D721Med (cell line): ENCODE data around the gene DOLPP1.
A peak's percentile ranks its signal among the peaks of the same experiment; 100 is the strongest.
"Not testable (repeated sequence)": the region's sequence is repeated elsewhere in the genome, so short reads cannot be mapped to it uniquely, and the experiment has no call there.

ENCODE experiments used
- DNase-seq: peaks from one replicate; pipeline ENCODE4 v3.0.0; 2011; ENCODE audit warnings: low spot score; ENCODE audit not compliant: insufficient read length
- FAIRE-seq: peaks from 2 replicates; lab custom pipeline; 2011; peaks lifted over from hg19 to GRCh38; lab: Jason Lieb, UNC
- CTCF ChIP-seq: IDR thresholded peaks from 2 replicates; pipeline ENCODE4 v1.5.1; 2012; ENCODE audit warnings: mild to moderate bottlenecking, control low read depth; ENCODE audit not compliant: insufficient read depth; ENCODE audit errors: missing control alignments

DOLPP1 gene

GRCh38 chr9:129128689-129129088 lies 47.8 kb downstream of the DOLPP1 start:
- TF ChIP-seq CTCF = no peak
- no peak for FAIRE-seq
- no peak for DNase-seq

DNA sequence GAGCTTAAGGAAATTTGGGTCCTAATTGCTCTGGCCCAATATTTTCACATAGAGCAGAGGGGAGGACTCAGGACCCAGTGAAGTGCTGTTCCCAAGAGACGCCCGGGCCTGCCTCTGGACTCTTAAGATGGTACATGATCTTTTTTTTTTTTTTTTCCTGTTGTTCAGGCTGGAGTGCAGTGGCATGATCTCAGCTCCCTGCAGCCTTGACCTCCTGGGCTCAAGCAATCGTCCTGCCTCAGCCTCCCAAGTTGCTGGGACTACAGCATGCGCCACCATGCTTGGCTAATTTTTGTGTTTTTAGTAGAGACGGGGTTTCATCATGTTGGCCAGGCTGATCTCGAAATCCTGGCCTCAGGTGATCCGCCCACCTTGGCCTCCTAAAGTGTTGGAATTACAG lies 49.4 kb downstream of the DOLPP1 start:
- FAIRE-seq, DNase-seq: not testable (repeated sequence)

DNA sequence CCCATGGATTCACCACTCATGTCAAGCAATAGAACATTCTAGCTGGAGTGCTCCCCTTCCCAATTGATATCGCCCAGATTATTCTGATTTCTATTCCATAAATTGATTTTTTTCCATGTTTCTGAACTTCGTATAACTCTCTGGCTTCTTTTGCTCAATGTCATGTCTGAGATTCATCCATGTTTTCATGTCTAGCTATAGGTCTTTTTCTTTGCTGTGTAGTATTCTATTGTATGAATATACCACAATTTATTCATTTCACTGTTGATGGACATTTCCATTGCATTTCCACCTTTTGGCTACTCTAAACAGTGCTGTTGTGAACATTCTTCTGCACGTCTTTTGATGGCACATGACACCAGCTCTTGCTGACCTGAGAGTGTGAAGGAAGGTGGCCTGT lies 49.9 kb downstream of the DOLPP1 start:
- FAIRE-seq (no peak), DNase-seq (no peak)
- TF ChIP-seq CTCF = no peak

GRCh38 chr9:129131300-129132145 lies 50.6 kb downstream of the DOLPP1 start:
- TF ChIP-seq CTCF = peak; percentile 80
- FAIRE-seq (no peak), DNase-seq (peak; percentile 93)

- DNase-seq = no peak
- TF ChIP-seq CTCF = no peak
- FAIRE-seq = no peak
Observed at GRCh38 chr9:129133082-129133481, 52.2 kb downstream of the DOLPP1 start.

GRCh38 chr9:129135476-129135875 lies 54.6 kb downstream of the DOLPP1 start:
- DNase-seq (no peak), FAIRE-seq (no peak)
- TF ChIP-seq CTCF = no peak

- no peak for FAIRE-seq
- no peak for TF ChIP-seq CTCF
- no peak for DNase-seq
Observed at GRCh38 chr9:129136446-129137035, 55.6 kb downstream of the DOLPP1 start.
